AG09319 (cell line): Measurements from ENCODE around the gene AGRP.

ENCODE experiments used
- DNase-seq: peaks from one replicate; pipeline ENCODE4 v3.0.0-alpha.2; 2010; ENCODE audit warnings: low read depth; ENCODE audit errors: extremely low read depth
- TF ChIP-seq, protein P1 (sequence below): IDR thresholded peaks from 2 replicates; pipeline ENCODE4 v1.5.1; 2011; ENCODE audit warnings: low read depth, mild to moderate bottlenecking, inconsistent platforms, low read length, moderate library complexity

AGRP gene

DNA sequence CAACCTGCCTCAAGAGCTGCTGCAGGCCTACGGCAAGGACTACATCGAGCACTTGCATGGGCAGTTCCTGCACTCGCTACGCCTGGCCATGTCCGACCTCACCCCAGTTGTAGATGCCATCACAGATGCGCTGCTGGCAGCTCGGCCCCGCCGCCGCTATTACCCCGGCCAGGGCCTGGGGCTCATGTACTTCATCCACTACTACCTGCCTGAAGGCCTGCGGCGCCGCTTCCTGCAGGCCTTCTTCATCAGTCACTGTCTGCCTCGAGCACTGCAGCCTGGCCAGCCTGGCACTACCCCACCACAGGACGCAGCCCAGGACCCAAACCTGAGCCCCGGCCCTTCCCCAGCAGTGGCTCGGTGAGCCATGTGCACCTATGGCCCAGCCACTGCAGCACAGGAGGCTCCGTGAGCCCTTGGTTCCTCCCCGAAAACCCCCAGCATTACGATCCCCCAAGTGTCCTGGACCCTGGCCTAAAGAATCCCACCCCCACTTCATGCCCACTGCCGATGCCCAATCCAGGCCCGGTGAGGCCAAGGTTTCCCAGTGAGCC lies 46.6 kb downstream of the AGRP start:
- TF ChIP-seq, protein P1, sequence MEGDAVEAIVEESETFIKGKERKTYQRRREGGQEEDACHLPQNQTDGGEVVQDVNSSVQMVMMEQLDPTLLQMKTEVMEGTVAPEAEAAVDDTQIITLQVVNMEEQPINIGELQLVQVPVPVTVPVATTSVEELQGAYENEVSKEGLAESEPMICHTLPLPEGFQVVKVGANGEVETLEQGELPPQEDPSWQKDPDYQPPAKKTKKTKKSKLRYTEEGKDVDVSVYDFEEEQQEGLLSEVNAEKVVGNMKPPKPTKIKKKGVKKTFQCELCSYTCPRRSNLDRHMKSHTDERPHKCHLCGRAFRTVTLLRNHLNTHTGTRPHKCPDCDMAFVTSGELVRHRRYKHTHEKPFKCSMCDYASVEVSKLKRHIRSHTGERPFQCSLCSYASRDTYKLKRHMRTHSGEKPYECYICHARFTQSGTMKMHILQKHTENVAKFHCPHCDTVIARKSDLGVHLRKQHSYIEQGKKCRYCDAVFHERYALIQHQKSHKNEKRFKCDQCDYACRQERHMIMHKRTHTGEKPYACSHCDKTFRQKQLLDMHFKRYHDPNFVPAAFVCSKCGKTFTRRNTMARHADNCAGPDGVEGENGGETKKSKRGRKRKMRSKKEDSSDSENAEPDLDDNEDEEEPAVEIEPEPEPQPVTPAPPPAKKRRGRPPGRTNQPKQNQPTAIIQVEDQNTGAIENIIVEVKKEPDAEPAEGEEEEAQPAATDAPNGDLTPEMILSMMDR, result no peak
- no peak for DNase-seq

DNA sequence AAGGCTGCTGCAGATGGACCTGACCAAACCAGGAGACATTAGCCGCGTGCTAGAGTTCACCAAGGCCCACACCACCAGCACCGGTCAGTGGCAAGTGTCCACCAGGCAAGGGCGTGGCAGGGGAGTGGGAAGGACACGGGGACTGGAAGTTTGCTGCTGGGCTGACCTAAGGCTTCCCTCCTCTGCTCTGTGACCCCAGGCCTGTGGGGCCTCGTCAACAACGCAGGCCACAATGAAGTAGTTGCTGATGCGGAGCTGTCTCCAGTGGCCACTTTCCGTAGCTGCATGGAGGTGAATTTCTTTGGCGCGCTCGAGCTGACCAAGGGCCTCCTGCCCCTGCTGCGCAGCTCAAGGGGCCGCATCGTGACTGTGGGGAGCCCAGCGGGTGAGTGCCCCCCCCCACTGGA lies 47.6 kb downstream of the AGRP start:
- no peak for DNase-seq
- TF ChIP-seq, protein P1, result no peak

DNA sequence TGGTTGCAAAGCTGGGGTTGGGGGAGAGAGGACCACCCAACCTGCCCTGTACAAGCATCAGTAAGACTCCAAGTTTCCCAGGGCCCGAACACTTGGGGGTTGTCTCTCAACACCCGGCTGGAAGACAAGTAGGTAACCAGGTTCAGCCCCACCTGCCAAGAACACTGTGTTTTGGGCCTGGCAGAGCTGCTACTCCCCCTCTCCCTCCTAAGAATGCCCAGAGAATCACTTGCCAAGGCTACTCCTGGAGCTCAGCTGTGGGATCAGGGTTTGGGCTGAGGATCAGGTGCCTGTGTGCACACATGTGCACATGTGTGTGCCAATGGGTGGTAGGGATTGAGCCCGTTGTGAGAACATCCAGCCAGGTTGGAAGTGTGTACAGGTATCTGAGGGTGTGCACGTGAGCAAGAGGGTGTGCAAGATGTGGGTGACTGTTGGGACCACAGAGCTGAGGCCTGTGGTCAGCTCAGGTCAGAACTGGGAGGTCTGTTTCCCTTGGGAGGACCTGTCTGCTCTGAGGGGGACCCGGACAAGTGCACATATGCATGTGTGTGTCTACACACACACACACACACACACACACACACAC lies 50.1 kb downstream of the AGRP start:
- no peak for DNase-seq
- TF ChIP-seq, protein P1, result no peak
